Ishikawa (cell line): ENCODE measurements around the gene TMCO1.

Source experiments
- CEBPB ChIP-seq: IDR thresholded peaks from 2 replicates; pipeline ENCODE4 v1.6.1; 2012
- CREB1 ChIP-seq: IDR thresholded peaks from 2 replicates; pipeline ENCODE4 v1.6.1; 2012; ENCODE audit warnings: low read depth
- EGR1 ChIP-seq: IDR thresholded peaks from 2 replicates; pipeline ENCODE4 v1.6.1; 2012
- EP300 ChIP-seq: IDR thresholded peaks from 2 replicates; pipeline ENCODE4 v1.6.1; 2012; ENCODE audit warnings: borderline replicate concordance
- FOXM1 ChIP-seq: IDR thresholded peaks from 2 replicates; pipeline ENCODE4 v1.6.1; 2012; ENCODE audit warnings: low read depth, borderline replicate concordance
- MAX ChIP-seq: IDR thresholded peaks from 2 replicates; pipeline ENCODE4 v1.6.1; 2012
- NFIC ChIP-seq: IDR thresholded peaks from 2 replicates; pipeline ENCODE4 v1.6.1; 2012
- RAD21 ChIP-seq: IDR thresholded peaks from 2 replicates; pipeline ENCODE4 v1.6.1; 2012; ENCODE audit warnings: low read depth
- TAF1 ChIP-seq: IDR thresholded peaks from 2 replicates; pipeline ENCODE4 v1.6.1; 2012; ENCODE audit warnings: low read depth, mild to moderate bottlenecking
- TCF12 ChIP-seq: IDR thresholded peaks from 2 replicates; pipeline ENCODE4 v1.6.1; 2012; ENCODE audit warnings: low read depth
- TEAD4 ChIP-seq: IDR thresholded peaks from 2 replicates; pipeline ENCODE4 v1.6.1; 2012
- USF1 ChIP-seq: IDR thresholded peaks from 2 replicates; pipeline ENCODE4 v1.6.1; 2012
- YY1 ChIP-seq: IDR thresholded peaks from 2 replicates; pipeline ENCODE4 v1.6.1; 2012; ENCODE audit warnings: low read depth
- ZBTB7A ChIP-seq: IDR thresholded peaks from 2 replicates; pipeline ENCODE4 v1.6.1; 2012; ENCODE audit warnings: low read depth
- TF ChIP-seq, protein P1 (sequence below): IDR thresholded peaks from 2 replicates; pipeline ENCODE4 v1.6.1; 2012; ENCODE audit warnings: low read depth, mild to moderate bottlenecking

The TMCO1 gene

DNA sequence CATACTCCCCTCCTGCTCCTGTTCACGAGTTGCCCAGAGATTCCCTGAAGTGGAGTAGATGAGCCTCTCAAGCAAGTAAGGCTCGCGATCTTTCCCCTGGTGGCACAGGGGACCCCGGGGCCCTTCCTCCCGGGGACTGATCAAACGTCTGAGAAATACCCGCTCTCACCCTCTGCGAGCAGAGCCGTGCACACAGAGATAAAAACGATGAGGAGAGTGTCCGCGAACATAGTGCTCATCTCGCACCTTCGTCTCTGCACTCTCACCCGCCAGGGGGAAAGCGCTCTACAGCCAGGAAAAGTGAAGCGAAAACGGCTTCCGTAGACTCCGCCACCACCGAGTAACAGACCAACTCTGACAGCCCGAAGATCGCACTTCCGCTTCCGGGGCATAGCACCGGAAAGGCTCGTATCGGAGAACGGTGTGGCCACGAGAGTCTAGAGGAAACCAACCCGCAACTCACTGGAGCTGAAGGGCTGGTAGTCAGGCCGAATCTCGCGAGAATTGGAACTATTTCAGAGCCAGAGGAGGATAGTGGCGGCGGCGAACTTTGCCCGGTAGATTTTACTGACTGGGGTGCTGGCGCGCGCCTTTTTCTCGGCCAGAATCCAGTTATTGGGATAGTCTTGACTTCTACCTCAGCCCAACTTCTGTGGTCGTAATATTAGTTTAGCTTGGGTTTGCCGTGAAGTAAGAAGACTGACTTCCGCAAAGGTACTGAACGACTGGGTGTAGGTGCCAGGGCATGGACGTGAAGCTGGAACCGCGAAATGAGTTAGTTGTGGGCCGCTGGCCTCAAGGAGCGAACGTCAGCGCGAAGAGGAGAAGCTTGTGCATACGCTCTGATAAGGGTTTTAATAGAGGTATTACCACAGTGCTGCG is at the start of gene TMCO1:
TSS of gene TMCO1 (minus strand) at position 356 of the 882 bp plus-strand sequence. CDS start at position 239, 117 bp downstream.
- TF ChIP-seq TEAD4 (no peak), NFIC (peak; percentile 40; the same call in 1 of the 2 replicates), TAF1 (peak; percentile 83), RAD21 (no peak), EGR1 (0 out of 2 replicates have a peak, but pooled peaks have one; percentile 17), CREB1 (no peak), MAX (peak; percentile 86), EP300 (no peak), YY1 (0 out of 2 replicates have a peak, but pooled peaks have one; percentile 60), USF1 (peak; percentile 50), TCF12 (0 out of 2 replicates have a peak, but pooled peaks have one; percentile 28)
- TF ChIP-seq, protein P1, sequence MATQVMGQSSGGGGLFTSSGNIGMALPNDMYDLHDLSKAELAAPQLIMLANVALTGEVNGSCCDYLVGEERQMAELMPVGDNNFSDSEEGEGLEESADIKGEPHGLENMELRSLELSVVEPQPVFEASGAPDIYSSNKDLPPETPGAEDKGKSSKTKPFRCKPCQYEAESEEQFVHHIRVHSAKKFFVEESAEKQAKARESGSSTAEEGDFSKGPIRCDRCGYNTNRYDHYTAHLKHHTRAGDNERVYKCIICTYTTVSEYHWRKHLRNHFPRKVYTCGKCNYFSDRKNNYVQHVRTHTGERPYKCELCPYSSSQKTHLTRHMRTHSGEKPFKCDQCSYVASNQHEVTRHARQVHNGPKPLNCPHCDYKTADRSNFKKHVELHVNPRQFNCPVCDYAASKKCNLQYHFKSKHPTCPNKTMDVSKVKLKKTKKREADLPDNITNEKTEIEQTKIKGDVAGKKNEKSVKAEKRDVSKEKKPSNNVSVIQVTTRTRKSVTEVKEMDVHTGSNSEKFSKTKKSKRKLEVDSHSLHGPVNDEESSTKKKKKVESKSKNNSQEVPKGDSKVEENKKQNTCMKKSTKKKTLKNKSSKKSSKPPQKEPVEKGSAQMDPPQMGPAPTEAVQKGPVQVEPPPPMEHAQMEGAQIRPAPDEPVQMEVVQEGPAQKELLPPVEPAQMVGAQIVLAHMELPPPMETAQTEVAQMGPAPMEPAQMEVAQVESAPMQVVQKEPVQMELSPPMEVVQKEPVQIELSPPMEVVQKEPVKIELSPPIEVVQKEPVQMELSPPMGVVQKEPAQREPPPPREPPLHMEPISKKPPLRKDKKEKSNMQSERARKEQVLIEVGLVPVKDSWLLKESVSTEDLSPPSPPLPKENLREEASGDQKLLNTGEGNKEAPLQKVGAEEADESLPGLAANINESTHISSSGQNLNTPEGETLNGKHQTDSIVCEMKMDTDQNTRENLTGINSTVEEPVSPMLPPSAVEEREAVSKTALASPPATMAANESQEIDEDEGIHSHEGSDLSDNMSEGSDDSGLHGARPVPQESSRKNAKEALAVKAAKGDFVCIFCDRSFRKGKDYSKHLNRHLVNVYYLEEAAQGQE, result no peak

- TF ChIP-seq TAF1 (no peak), MAX (no peak), USF1 (no peak), CEBPB (no peak), ZBTB7A (no peak), YY1 (no peak), TCF12 (no peak), EP300 (no peak), NFIC (no peak), EGR1 (no peak), FOXM1 (no peak), CREB1 (no peak), RAD21 (no peak), TEAD4 (no peak)
- TF ChIP-seq, protein P1, result no peak
These were observed 48.3 kb upstream of the TMCO1 start for GRCh38 chr1:165816826-165817497.

DNA sequence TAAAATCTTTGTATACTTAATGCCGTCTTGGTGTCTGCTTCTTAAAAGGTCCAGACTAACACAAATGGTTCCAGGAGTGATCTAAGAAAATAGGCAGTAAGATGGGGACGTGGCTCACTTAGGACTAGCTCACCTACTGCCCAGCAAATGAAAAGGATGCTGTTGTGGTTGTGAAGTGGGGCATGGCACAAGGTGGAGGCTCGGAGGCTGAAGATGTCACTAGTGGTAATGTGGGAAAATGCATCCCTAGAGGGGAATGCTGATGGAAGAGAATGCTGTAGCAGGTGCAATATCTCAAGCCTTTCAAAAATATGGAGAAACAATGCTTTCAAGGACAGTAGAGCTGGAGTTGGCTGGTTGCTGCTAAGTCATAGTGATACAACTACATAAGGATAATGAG is 47.5 kb upstream of the TMCO1 start:
- TF ChIP-seq ZBTB7A (no peak), EP300 (no peak), YY1 (no peak), MAX (no peak), CREB1 (no peak), NFIC (no peak), TCF12 (no peak), TAF1 (no peak), EGR1 (no peak), CEBPB (no peak), FOXM1 (no peak)
- TF ChIP-seq, protein P1, result no peak
